ENCODE measurements around the gene C1GALT1C1L.
"Not testable (repeated sequence)": the region's sequence is repeated elsewhere in the genome, so short reads cannot be mapped to it uniquely, and the experiment has no call there.

The C1GALT1C1L gene

DNA sequence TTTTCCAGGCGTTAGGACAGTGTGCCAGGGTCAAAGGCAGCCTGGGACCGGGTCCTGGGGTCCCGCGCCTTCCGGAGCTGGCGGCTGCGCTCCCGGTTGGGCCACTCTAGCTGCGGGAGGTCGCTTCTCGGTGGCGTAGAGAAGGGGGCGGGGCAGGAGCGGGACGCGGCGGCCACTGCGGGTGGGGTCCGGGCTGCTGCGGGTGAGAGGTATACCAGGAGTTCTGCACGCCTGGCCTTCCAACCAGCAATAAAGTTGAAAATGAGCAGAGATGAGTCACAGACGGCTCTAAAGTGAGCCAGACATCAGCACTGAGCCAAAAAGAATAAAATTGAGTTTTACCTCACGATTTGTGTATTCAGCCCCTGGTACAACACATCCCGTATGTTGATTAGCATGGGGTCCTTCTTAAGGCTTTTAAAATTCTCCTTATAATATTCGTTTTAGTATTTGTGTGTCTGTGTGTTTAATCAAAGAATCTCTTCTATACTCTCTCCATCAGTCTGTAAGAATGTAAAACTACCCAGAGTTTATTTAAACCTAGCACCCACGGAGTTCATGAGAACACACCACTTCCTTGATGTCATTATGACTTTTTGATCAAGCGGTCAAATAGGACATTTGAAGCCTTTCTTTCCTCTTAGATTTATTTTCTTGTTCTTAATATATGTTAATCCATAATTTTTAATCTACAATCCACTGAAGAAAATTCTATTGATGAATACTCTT is at the start of gene C1GALT1C1L:
Gene C1GALT1C1L, minus strand, starts transcription at position 108 of the 729 bp plus-strand sequence. Its CDS starts 107 bp downstream, at position 1.
- Mint-ChIP-seq H3K4me3 (peak within 1 kb of the TSS; percentile 53), H3K9me3 (peaks cover 17% of the 10 kb centered on the region), H3K36me3 (peaks cover 15% of the 10 kb centered on the region), H3K4me1 (peaks cover 6% of the 10 kb centered on the region), H3K27ac (no peak within 1 kb of the TSS), H3K27me3 (peaks cover 17% of the 10 kb centered on the region)

- H3K4me3 Mint-ChIP-seq: no peak overlapping the region
- no peaks in the 10 kb centered on the region for H3K9me3 Mint-ChIP-seq
- H3K4me1 Mint-ChIP-seq: no peaks in the 10 kb centered on the region
- H3K27ac Mint-ChIP-seq: no peak overlapping the region
- no peaks in the 10 kb centered on the region for H3K27me3 Mint-ChIP-seq
- H3K36me3 Mint-ChIP-seq: no peaks in the 10 kb centered on the region
Observed at GRCh38 chr2:43725711-43726246, 49.5 kb upstream of the C1GALT1C1L start.

GRCh38 chr2:43724728-43725526 is 48.7 kb upstream of the C1GALT1C1L start:
- Mint-ChIP-seq H3K4me3 (no peak overlapping the region), H3K4me1 (no peaks in the 10 kb centered on the region), H3K9me3 (no peaks in the 10 kb centered on the region), H3K36me3 (no peaks in the 10 kb centered on the region), H3K27me3 (no peaks in the 10 kb centered on the region), H3K27ac (no peak overlapping the region)

DNA sequence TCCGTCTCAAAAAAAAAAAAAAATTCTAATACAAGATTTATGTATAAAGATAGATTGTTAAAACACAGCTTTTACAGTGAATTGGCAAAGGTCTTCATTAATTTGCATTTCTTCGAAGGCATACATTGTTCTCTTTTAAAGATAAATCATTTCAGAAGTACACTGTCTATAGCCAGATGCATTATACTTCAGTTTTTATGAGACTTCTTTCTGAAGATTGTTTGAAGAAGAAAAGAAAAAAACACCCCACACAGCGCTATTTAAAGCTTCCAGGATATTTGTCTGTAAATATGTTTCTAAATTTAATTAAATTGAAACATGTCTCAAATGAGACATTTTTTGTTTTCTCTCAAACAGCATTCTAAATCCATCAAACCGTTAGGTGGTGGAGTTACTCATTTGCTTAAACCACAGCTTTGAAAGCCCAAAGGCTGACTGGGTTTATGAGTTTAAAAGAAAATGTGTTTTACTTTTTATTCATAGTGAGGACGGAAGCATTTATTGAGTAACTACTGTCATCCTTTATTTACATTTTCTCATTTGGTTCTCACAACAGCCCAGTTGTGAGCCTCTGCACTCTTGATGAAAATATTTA is 42.4 kb upstream of the C1GALT1C1L start:
- Mint-ChIP-seq H3K4me3 (no peak overlapping the region), H3K27ac (no peak overlapping the region), H3K36me3 (peaks cover 1% of the 10 kb centered on the region), H3K4me1 (no peaks in the 10 kb centered on the region), H3K9me3 (no peaks in the 10 kb centered on the region), H3K27me3 (no peaks in the 10 kb centered on the region)

DNA sequence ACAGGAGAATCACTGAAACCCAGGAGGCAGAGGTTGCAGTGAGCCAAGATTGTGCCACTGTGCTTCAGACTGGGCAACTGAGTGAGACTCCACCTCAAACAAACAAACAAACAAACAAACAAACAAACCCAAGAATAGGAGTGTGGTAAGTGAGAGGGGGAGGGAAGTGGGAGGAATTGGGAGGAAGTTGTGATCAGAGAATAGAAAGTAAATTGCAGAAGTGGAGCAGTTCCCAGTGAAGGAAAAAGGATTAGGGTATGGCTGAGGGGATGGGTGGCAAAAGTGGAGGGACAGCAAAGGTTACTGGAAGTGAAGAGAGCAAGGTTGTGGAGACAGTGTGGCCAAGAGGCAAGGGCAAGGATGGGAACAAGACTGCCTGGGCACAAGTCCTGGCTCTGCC is 41.1 kb upstream of the C1GALT1C1L start:
- Mint-ChIP-seq H3K27me3 (no peaks in the 10 kb centered on the region), H3K27ac (peak overlapping the region; percentile 20)

DNA sequence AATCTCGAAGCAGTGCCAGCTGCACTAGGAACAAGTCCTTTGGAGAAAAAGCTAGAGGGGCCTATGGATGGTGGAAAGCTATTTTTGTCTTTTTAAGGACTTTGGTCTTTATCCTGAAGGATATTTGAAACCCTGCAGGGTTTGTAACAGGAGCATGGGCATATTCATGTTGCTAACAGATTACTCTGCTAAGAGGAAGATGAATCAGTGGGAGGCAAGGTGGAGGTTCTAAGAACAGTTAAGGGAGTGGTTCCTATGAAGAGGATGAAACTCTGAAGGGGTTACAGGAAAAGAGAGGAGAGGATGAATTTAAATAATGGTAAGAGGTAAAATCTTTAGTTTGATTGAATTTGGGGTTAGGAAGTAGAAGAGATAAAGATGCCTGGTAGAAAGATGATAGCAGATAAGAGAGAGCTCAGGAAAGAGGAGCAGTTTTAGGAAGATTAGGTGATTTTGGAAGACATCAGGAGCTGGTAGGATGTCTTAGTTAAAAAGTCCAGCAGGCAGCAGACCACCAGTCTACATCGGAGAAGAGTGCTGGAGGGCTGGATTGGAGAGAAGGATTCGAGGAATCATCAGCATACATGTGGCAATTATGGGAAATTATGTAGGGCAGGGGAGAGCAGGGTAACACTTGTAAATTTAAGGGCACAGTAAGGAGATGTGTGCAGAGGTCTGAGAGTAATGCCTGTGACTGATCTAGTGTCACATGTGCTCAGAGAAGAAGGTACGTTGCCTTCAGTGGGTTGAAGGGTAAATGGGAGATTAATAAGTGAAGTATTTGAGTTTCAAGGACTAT is 39.3 kb upstream of the C1GALT1C1L start:
- Mint-ChIP-seq H3K27ac (no peak overlapping the region), H3K9me3 (no peaks in the 10 kb centered on the region), H3K27me3 (no peaks in the 10 kb centered on the region), H3K4me3 (no peak overlapping the region), H3K4me1 (no peaks in the 10 kb centered on the region), H3K36me3 (peaks cover 3% of the 10 kb centered on the region)

More for the DNA sequence above, 41.1 kb upstream of the C1GALT1C1L start:
- Mint-ChIP-seq H3K36me3 (peaks cover 1% of the 10 kb centered on the region), H3K9me3 (no peaks in the 10 kb centered on the region), H3K4me3 (no peak overlapping the region), H3K4me1 (no peaks in the 10 kb centered on the region)

GRCh38 chr2:43714164-43714563 is 37.9 kb upstream of the C1GALT1C1L start:
- no peaks in the 10 kb centered on the region for H3K27me3 Mint-ChIP-seq
- H3K36me3 Mint-ChIP-seq: peaks cover 6% of the 10 kb centered on the region
- no peaks in the 10 kb centered on the region for H3K4me1 Mint-ChIP-seq
- no peaks in the 10 kb centered on the region for H3K9me3 Mint-ChIP-seq
- no peak overlapping the region for H3K27ac Mint-ChIP-seq
- no peak overlapping the region for H3K4me3 Mint-ChIP-seq

GRCh38 chr2:43710866-43711265 is 34.6 kb upstream of the C1GALT1C1L start:
- no peaks in the 10 kb centered on the region for H3K4me1 Mint-ChIP-seq

DNA sequence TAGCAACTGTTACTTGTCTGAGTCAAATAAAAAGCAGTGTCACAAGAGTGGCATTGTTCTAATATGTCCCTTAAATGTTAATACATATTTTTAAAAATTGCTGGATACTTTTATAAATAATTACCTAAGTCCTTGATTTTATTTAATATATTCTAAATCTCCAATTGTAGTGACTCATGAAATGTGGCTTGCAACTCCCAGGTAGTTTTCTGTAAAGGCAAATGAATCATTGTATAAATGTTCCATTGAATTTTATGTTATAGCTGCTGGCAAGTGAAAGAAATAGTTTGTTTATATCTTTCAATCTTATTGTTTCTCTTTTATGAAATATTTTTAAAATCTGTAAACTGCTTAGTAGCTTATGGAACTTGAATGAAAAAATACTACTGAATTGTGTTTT is 32.7 kb upstream of the C1GALT1C1L start:
- Mint-ChIP-seq H3K9me3 (no peaks in the 10 kb centered on the region), H3K4me1 (no peaks in the 10 kb centered on the region), H3K27ac (no peak overlapping the region), H3K4me3 (no peak overlapping the region), H3K36me3 (peaks cover 5% of the 10 kb centered on the region), H3K27me3 (no peaks in the 10 kb centered on the region)

More at GRCh38 chr2:43710866-43711265, 34.6 kb upstream of the C1GALT1C1L start:
- Mint-ChIP-seq H3K9me3 (no peaks in the 10 kb centered on the region), H3K27me3 (no peaks in the 10 kb centered on the region), H3K36me3 (peaks cover 5% of the 10 kb centered on the region), H3K4me3 (no peak overlapping the region), H3K27ac (no peak overlapping the region)

GRCh38 chr2:43708178-43708577 is 31.9 kb upstream of the C1GALT1C1L start:
- Mint-ChIP-seq H3K9me3 (no peaks in the 10 kb centered on the region), H3K36me3 (peaks cover 5% of the 10 kb centered on the region), H3K4me3 (no peak overlapping the region), H3K4me1 (no peaks in the 10 kb centered on the region), H3K27ac (no peak overlapping the region), H3K27me3 (no peaks in the 10 kb centered on the region)

GRCh38 chr2:43707255-43708015 is 31.2 kb upstream of the C1GALT1C1L start:
- no peak overlapping the region for H3K4me3 Mint-ChIP-seq
- no peaks in the 10 kb centered on the region for H3K4me1 Mint-ChIP-seq
- no peaks in the 10 kb centered on the region for H3K9me3 Mint-ChIP-seq
- peaks cover 5% of the 10 kb centered on the region for H3K36me3 Mint-ChIP-seq
- no peaks in the 10 kb centered on the region for H3K27me3 Mint-ChIP-seq
- H3K27ac Mint-ChIP-seq: no peak overlapping the region

GRCh38 chr2:43701111-43701510 is 24.9 kb upstream of the C1GALT1C1L start:
- peaks cover 5% of the 10 kb centered on the region for H3K36me3 Mint-ChIP-seq
- H3K9me3 Mint-ChIP-seq: no peaks in the 10 kb centered on the region
- no peak overlapping the region for H3K27ac Mint-ChIP-seq
- H3K27me3 Mint-ChIP-seq: no peaks in the 10 kb centered on the region
- no peaks in the 10 kb centered on the region for H3K4me1 Mint-ChIP-seq
- no peak overlapping the region for H3K4me3 Mint-ChIP-seq

- Mint-ChIP-seq H3K4me1 (no peaks in the 10 kb centered on the region), H3K4me3 (no peak overlapping the region), H3K27ac (no peak overlapping the region), H3K36me3 (peaks cover 5% of the 10 kb centered on the region), H3K9me3 (no peaks in the 10 kb centered on the region), H3K27me3 (no peaks in the 10 kb centered on the region)
Observed at GRCh38 chr2:43699761-43700160, 23.5 kb upstream of the C1GALT1C1L start.

DNA sequence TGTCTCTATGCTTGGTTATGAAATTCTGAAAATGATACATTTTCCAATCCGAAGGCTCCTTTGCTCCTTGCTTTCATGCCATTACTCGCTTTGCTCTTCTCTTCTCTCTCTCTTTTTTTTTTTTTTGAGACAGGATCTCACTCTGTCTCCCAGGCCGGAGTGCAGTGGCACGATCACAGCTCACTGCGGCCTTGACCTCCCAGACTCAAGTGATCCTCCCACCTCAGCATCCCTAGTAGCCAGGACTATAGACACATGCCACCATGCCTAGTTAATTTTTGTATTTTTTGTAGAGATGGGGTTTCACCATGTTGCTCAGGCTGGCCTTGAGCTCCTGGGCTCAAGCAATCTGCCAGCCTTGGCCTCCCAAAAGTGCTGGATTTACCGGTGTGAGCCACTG is 21.9 kb upstream of the C1GALT1C1L start:
- not testable (repeated sequence) for H3K36me3 Mint-ChIP-seq, H3K9me3 Mint-ChIP-seq, H3K27me3 Mint-ChIP-seq, H3K4me3 Mint-ChIP-seq, H3K4me1 Mint-ChIP-seq, H3K27ac Mint-ChIP-seq
